Naive thymus-derived CD8-positive, alpha-beta T cell (primary cell): ENCODE data around the gene NEU1. TPM values are rescaled to one million over a fixed set of nuclear protein-coding genes. Genes with fewer than 3 reads are reported as not detected.
"Not testable (repeated sequence)": the region's sequence is repeated elsewhere in the genome, so short reads cannot be mapped to it uniquely, and the experiment has no call there.

Source experiments
- ATAC-seq, 2 donors: fragments of 150-1000 bp; cut with Tn5 transposase in 1 of 2; sonication (Bioruptor Pico), chemical (Tn5 transposase) in 1 of 2; 1 replicate in 1 of 2; 2 replicates in 1 of 2; pipeline ENCODE4 v1.10.0; 2021; ENCODE audit warnings: mild to moderate bottlenecking in 2 of 2, moderate library complexity in 2 of 2
- POLR2A ChIA-PET: fragments of 350-600 bp; sonication (Branson Sonifier 250); formaldehyde crosslinking; loops from one replicate; lab custom pipeline; 2021; ENCODE audit warnings: antibody characterized with exemption; lab: Charles Lee
- DNase-seq, 10 donors: peaks; one replicate each; pipeline versions ENCODE4 v3.0.0 to v3.0.0-alpha.2; 2020 to 2022
- H3K27ac Mint-ChIP-seq, 10 donors: one replicate each; pipeline ENCODE4 v1.8.0; 2020 to 2022; ENCODE audit warnings: mild to moderate bottlenecking in 10 of 10, mixed read lengths in 10 of 10, moderate library complexity in 4 of 10, inconsistent platforms in 1 of 10
- H3K27me3 Mint-ChIP-seq, 5 donors: one replicate each; pipeline ENCODE4 v1.8.0; 2021 to 2022; ENCODE audit warnings: mixed read lengths in 5 of 5
- H3K36me3 Mint-ChIP-seq, 3 donors: one replicate each; pipeline ENCODE4 v1.8.0; 2020 to 2022; ENCODE audit warnings: mixed read lengths in 3 of 3, mild to moderate bottlenecking in 2 of 3, inconsistent platforms in 1 of 3
- H3K4me1 Mint-ChIP-seq, 4 donors: one replicate each; pipeline ENCODE4 v1.8.0; 2021 to 2022; ENCODE audit warnings: mixed read lengths in 4 of 4
- H3K4me3 Mint-ChIP-seq, 10 donors: one replicate each; pipeline ENCODE4 v1.8.0; 2020 to 2022; ENCODE audit warnings: mild to moderate bottlenecking in 10 of 10, mixed read lengths in 10 of 10, moderate library complexity in 6 of 10, inconsistent platforms in 1 of 10
- H3K9me3 Mint-ChIP-seq, 9 donors: one replicate each; pipeline ENCODE4 v1.8.0; 2020 to 2022; ENCODE audit warnings: mixed read lengths in 9 of 9, mild to moderate bottlenecking in 3 of 9, inconsistent platforms in 1 of 9, moderate library complexity in 1 of 9
- polyA plus RNA-seq, 3 donors: library from polyadenylated mRNA; unstranded; fragments of 300-500 nt; fragmentation: Illumina TruSeq; gene quantifications; one replicate each; pipeline ENCODE4 v1.2.3, GENCODE V29; 2021
- total RNA-seq, 8 experiments: library from RNA in 2 of 8; stranded (reverse) in 2 of 8; gene quantifications; one replicate each; pipeline ENCODE4 v1.2.3 and lab custom pipeline; 2021 to 2026

The NEU1 gene
- total and polyA plus RNA-seq, 5 experiments from 2014 or later = 10.9 to 17.9 (median 15.8) TPM

GRCh38 chr6:31834367-31835250 is 28.0 kb downstream of the NEU1 start:
- Mint-ChIP-seq H3K4me3 (peak overlapping the region; percentile 91 to 100 (median 97)), H3K36me3 (peaks cover 0 to 36% (median 11%) of the 10 kb centered on the region in 3 donors), H3K9me3 (no peaks in the 10 kb centered on the region), H3K4me1 (peaks cover 22 to 66% (median 53%) of the 10 kb centered on the region in 4 donors), H3K27ac (peak overlapping the region; percentile 94 to 100 (median 99)), H3K27me3 (no peaks in the 10 kb centered on the region)
- POLR2A ChIA-PET = interaction anchor here (0.5 to 4.2 kb wide), 24 partner anchors 8 to 1622 kb away, joined by 3 to 18 read pairs (median 5); partner anchors contain the start of genes ABHD16A, CSNK2B, EHMT2 and GPANK1
- peak; percentile 76 to 80 for ATAC-seq
- DNase-seq = peak; percentile 64 to 92 (median 79)

- Mint-ChIP-seq H3K9me3 (no peaks in the 10 kb centered on the region), H3K27me3 (no peaks in the 10 kb centered on the region), H3K27ac (peak overlapping the region in 4 of 10 donors; percentile 60 to 87 (median 81)), H3K4me1 (peaks cover 10 to 47% (median 40%) of the 10 kb centered on the region in 4 donors), H3K4me3 (peak overlapping the region in 9 of 10 donors; percentile 73 to 94 (median 90)), H3K36me3 (peaks cover 0 to 6% (median 0%) of the 10 kb centered on the region in 3 donors)
- ATAC-seq = no peak
- no peak for DNase-seq
- POLR2A ChIA-PET = interaction anchor here (0.6 to 2.4 kb wide), 12 partner anchors 9 to 1335 kb away, joined by 3 to 10 read pairs (median 4); partner anchors contain the start of genes ABHD16A, CLIC1, DDAH2 and LY6G5C
These were observed 31.0 kb downstream of the NEU1 start for GRCh38 chr6:31831350-31832215.

GRCh38 chr6:31830886-31831335 is 31.7 kb downstream of the NEU1 start:
- no peaks in the 10 kb centered on the region for H3K36me3 Mint-ChIP-seq
- H3K4me3 Mint-ChIP-seq = peak overlapping the region; percentile 73 to 94 (median 90)
- ATAC-seq (no peak), DNase-seq (no peak)
- H3K27ac Mint-ChIP-seq = peak overlapping the region; percentile 60 to 92 (median 86)
- POLR2A ChIA-PET = interaction anchor here (0.7 to 2.4 kb wide), 12 partner anchors 8 to 250 kb away, joined by 3 to 10 read pairs (median 6); partner anchors contain the start of genes ABHD16A, DDAH2, HSPA1A and HSPA1L
- no peaks in the 10 kb centered on the region for H3K27me3 Mint-ChIP-seq
- H3K9me3 Mint-ChIP-seq = no peaks in the 10 kb centered on the region
- peaks cover 10 to 47% (median 35%) of the 10 kb centered on the region in 4 donors for H3K4me1 Mint-ChIP-seq

GRCh38 chr6:31829633-31830283 is 32.9 kb downstream of the NEU1 start:
- no peaks in the 10 kb centered on the region for H3K9me3 Mint-ChIP-seq
- H3K27me3 Mint-ChIP-seq = no peaks in the 10 kb centered on the region
- H3K27ac Mint-ChIP-seq = peak overlapping the region; percentile 26 to 91 (median 81)
- peak; percentile 6 to 17 for ATAC-seq
- DNase-seq = peak in 3 of 10 donors; percentile 54 to 63 (median 58)
- peaks cover 7 to 48% (median 31%) of the 10 kb centered on the region in 4 donors for H3K4me1 Mint-ChIP-seq
- POLR2A ChIA-PET = interaction anchor here (0.7 to 2.4 kb wide), 15 partner anchors 9 to 249 kb away, joined by 3 to 13 read pairs (median 7); partner anchors contain the start of genes ABHD16A, BAG6, DDAH2 and HSPA1A
- peak overlapping the region; percentile 73 to 94 (median 90) for H3K4me3 Mint-ChIP-seq
- no peaks in the 10 kb centered on the region for H3K36me3 Mint-ChIP-seq

- Mint-ChIP-seq H3K9me3 (no peaks in the 10 kb centered on the region), H3K36me3 (no peaks in the 10 kb centered on the region), H3K27me3 (no peaks in the 10 kb centered on the region), H3K4me3 (peak within 1 kb of the TSS; percentile 84 to 96 (median 92)), H3K4me1 (peaks cover 8 to 53% (median 33%) of the 10 kb centered on the region in 4 donors), H3K27ac (peak within 1 kb of the TSS; percentile 81 to 99 (median 96))
- ATAC-seq (peak; percentile 72 to 74), DNase-seq (peak; percentile 59 to 90 (median 76))
- POLR2A ChIA-PET = interaction anchor here (0.6 to 3.0 kb wide), 17 partner anchors 8 to 1018 kb away, joined by 3 to 18 read pairs (median 4); partner anchors contain the start of genes ABHD16A, BAG6, DDAH2 and DXO
These were observed 35.1 kb downstream of the NEU1 start, which contains the start of gene HSPA1B for GRCh38 chr6:31827286-31828079. HSPA1B (plus strand) TSS chr6:31827738; CDS start chr6:31827951, 213 bp downstream.

- POLR2A ChIA-PET = interaction anchor here (0.6 to 3.0 kb wide), 19 partner anchors 8 to 1018 kb away, joined by 3 to 18 read pairs (median 5); partner anchors contain the start of genes ABHD16A, BAG6, DDAH2 and DXO
- H3K4me3 Mint-ChIP-seq = peak overlapping the region; percentile 84 to 96 (median 92)
- DNase-seq = peak in 1 of 10 donors; percentile 21
- H3K27me3 Mint-ChIP-seq = no peaks in the 10 kb centered on the region
- no peaks in the 10 kb centered on the region for H3K36me3 Mint-ChIP-seq
- H3K4me1 Mint-ChIP-seq = peaks cover 8 to 59% (median 39%) of the 10 kb centered on the region in 4 donors
- peak overlapping the region; percentile 81 to 99 (median 96) for H3K27ac Mint-ChIP-seq
- no peaks in the 10 kb centered on the region for H3K9me3 Mint-ChIP-seq
- peak; percentile 4 to 11 for ATAC-seq
These were observed 35.8 kb downstream of the NEU1 start for GRCh38 chr6:31826793-31827285.

- H3K4me3 Mint-ChIP-seq = peak overlapping the region in 5 of 10 donors; percentile 18 to 84 (median 39)
- ATAC-seq = no peak
- POLR2A ChIA-PET = interaction anchor here (0.6 to 3.0 kb wide), 3 partner anchors 10 to 173 kb away, joined by 3 to 13 read pairs (median 4); partner anchors contain the start of genes BAG6, EHMT2, HSPA1A and HSPA1L
- no peak for DNase-seq
- no peaks in the 10 kb centered on the region for H3K27me3 Mint-ChIP-seq
- peaks cover 8 to 64% (median 40%) of the 10 kb centered on the region in 4 donors for H3K4me1 Mint-ChIP-seq
- H3K9me3 Mint-ChIP-seq = no peaks in the 10 kb centered on the region
- peak overlapping the region in 5 of 10 donors; percentile 6 to 99 (median 98) for H3K27ac Mint-ChIP-seq
- no peaks in the 10 kb centered on the region for H3K36me3 Mint-ChIP-seq
These were observed 37.1 kb downstream of the NEU1 start for GRCh38 chr6:31825553-31825952.

GRCh38 chr6:31823592-31824196 is 38.9 kb downstream of the NEU1 start:
- H3K27ac Mint-ChIP-seq = peak overlapping the region in 5 of 10 donors; percentile 33 to 90 (median 43)
- POLR2A ChIA-PET = interaction anchor here (0.6 to 1.3 kb wide), 3 partner anchors 94 to 1209 kb away, joined by 3 to 7 read pairs (median 3); partner anchors contain the start of gene DDAH2

GRCh38 chr6:31822036-31822821 is 40.4 kb downstream of the NEU1 start:
- Mint-ChIP-seq H3K9me3 (no peaks in the 10 kb centered on the region), H3K4me1 (peaks cover 10 to 75% (median 44%) of the 10 kb centered on the region in 4 donors), H3K27me3 (no peaks in the 10 kb centered on the region), H3K36me3 (no peaks in the 10 kb centered on the region), H3K4me3 (peak overlapping the region; percentile 85 to 97 (median 95)), H3K27ac (peak overlapping the region; percentile 80 to 98 (median 94))
- DNase-seq = peak; percentile 38 to 70 (median 52)
- POLR2A ChIA-PET = interaction anchor here (0.6 to 1.6 kb wide), 6 partner anchors 9 to 1132 kb away, joined by 3 to 9 read pairs (median 3); partner anchors contain the start of genes DDAH2 and DDX39B
- peak; percentile 26 to 52 for ATAC-seq

More at GRCh38 chr6:31823592-31824196, 38.9 kb downstream of the NEU1 start:
- not testable (repeated sequence) for H3K36me3 Mint-ChIP-seq, ATAC-seq, DNase-seq, H3K9me3 Mint-ChIP-seq, H3K27me3 Mint-ChIP-seq
- Mint-ChIP-seq H3K4me1 (peaks cover 7 to 62% (median 36%) of the 10 kb centered on the region in 4 donors), H3K4me3 (peak overlapping the region in 7 of 10 donors; percentile 3 to 56 (median 18))
